C4-2B (cell line): Measurements from ENCODE around the gene SLC12A4.

Source experiments
- H3K27ac ChIP-seq: fragments of 450-650 bp; 2 replicates; pipeline ENCODE4 v1.5.1; 2017
- ZFX ChIP-seq: fragments of 450-650 bp; IDR thresholded peaks from 2 replicates; pipeline ENCODE4 v1.6.1; 2017
- TF ChIP-seq, protein P1 (sequence below): fragments of 450-650 bp; conservative IDR thresholded peaks from 2 replicates; pipeline ENCODE4 v1.5.1; 2017; ENCODE audit warnings: mild to moderate bottlenecking

The SLC12A4 gene

DNA sequence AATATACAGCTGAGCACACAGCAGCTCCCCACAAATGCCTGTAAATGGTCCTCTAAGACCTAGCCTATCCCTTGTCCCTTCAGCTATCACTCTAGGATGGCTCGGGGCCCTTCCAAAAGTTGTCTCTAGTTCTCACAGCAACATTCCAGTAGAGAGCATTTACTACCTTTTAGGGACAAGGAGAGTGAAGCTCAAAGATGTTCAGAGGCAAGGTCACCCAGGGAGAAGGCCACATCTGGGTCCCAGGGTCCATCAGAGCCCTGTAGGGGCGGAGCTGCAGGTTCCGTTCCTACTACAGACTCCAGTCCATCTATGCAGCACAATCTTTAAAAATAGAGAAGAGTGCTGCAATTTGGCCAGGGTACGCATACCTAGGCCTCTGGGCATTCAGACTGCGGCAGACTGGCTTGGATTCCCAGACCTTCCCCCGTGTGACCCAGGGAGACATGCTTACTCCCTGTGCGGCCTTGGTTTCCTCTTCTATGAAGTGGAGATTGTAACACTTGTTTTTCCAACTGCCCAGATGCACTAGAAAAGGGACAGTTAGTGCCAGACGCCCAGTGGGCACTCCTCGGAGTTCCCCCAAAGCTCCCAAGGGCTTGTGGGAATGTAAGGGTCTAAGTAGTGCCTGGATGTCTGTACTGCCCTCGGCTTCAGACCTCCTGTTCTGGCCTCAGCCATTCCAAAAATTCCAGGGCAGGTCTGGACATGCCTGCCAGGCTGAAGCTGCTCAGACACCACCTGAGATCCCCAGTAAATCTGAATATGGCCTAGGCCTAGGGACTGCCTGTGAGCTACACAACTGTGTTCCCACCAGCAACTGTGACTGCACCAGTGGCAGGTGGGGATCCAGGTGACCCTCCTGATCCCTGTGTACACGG is 2.5 kb downstream of the SLC12A4 start:
- H3K27ac ChIP-seq, result no peak overlapping the region; the same call in 1 of the 2 replicates
- TF ChIP-seq, protein P1, sequence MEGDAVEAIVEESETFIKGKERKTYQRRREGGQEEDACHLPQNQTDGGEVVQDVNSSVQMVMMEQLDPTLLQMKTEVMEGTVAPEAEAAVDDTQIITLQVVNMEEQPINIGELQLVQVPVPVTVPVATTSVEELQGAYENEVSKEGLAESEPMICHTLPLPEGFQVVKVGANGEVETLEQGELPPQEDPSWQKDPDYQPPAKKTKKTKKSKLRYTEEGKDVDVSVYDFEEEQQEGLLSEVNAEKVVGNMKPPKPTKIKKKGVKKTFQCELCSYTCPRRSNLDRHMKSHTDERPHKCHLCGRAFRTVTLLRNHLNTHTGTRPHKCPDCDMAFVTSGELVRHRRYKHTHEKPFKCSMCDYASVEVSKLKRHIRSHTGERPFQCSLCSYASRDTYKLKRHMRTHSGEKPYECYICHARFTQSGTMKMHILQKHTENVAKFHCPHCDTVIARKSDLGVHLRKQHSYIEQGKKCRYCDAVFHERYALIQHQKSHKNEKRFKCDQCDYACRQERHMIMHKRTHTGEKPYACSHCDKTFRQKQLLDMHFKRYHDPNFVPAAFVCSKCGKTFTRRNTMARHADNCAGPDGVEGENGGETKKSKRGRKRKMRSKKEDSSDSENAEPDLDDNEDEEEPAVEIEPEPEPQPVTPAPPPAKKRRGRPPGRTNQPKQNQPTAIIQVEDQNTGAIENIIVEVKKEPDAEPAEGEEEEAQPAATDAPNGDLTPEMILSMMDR, result no peak
- no peak for TF ChIP-seq ZFX

DNA sequence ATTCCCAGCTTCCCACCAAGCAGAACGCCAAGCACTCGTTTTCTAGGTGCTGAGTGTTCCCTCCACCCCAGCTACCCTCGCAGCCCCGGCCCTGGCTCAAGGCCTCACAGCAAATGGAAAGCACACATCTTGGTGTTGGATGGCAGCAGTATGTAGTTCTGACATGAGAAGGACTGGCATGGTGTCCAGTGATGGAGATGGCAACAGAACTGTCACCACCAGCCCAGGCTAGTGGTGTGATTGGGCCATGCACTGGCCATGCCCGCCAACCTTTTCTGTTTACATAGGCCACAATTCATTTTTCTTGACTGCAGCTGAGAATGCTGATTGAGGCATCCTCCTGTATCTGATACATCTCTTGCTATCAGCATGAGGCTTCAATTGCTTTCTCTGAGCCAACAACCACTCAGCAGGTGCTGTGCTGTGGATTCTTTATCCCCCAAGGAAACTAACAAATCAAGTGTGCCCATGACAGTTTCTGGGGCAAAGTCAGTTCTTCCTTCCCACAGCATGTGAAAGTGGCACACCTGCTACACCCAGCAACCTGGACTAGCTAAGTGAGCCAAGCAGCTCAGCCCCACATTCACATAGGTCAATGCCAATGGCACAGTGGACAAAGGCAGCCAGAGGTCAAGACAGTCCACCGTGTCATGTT is 3.8 kb downstream of the SLC12A4 start:
- no peak overlapping the region for H3K27ac ChIP-seq
- TF ChIP-seq, protein P1, result no peak
- TF ChIP-seq ZFX, result no peak

DNA sequence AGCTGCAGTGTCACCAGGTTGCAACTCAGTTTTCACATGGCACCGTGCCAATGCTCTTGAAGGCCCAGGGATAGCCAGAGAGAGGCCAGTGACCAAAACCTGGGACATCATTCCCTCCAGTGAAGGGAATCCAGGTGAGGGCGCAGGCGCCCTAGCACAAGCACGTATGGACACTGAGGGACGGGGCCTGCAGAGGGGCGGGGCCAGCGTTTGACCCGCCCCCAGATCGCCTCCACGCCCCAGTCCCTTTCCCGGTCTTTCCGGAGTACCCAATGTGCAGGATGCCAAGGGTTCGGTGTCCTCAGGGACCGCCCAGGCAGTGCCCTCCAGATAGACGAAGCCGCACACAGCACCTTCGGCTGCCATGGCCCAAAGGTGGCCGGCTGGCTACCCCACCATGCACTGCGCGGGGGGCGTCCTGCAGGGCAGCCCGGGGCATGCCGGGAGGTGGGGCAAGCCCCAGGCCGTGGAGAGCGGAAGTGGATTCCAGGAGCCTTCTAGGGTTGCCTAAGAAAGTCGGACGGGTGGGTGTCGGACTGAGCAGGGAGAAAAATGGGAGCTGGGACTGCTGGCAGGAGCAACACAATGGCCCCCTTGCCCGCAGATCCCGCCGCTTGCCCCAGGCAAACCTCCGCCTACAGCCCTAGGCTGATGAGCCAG is 4.6 kb downstream of the SLC12A4 start:
- H3K27ac ChIP-seq, result no peak overlapping the region
- TF ChIP-seq ZFX, result no peak
- TF ChIP-seq, protein P1, result no peak

DNA sequence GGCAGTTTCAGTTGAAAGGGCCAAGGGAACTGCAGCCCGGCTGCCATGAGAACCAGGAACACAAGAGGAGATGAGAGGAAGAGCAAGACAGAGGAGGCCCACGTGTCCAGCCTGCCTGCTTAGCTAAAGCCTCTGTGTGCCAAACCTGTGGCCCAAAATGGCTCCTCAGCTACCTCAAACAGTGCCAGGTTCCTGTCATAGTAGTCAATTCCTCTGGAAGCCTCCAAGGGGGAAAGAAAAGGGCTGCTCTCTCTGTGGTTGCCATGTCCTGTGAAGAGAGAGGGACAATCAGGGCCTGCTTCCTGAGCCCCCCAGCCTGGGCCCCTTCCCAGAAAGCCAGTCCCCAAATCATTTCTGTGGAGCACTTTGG is 5.2 kb downstream of the SLC12A4 start:
- no peak for TF ChIP-seq ZFX
- TF ChIP-seq, protein P1, result no peak
- H3K27ac ChIP-seq, result no peak overlapping the region

DNA sequence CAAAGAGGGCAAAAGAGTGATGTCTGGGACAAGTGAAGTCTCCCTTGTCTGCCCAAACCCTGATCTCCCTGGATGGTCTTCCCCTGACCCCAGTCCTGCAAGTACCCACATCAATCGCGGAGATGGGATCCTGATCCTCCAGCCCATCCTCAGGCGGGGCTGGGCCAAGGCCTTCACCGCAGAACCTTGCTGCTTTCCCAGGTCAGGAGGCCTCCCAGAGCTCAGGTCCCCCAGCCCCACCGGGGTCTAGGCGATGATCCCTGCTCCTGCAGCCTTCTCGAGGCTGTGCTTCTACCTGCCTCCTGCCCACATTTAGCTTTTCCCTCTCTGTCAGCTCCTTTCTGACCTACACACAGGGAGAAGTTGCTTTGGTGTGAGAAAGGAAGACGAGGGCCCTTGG is 6.3 kb downstream of the SLC12A4 start:
- no peak overlapping the region for H3K27ac ChIP-seq
- no peak for TF ChIP-seq ZFX
- TF ChIP-seq, protein P1, result no peak

DNA sequence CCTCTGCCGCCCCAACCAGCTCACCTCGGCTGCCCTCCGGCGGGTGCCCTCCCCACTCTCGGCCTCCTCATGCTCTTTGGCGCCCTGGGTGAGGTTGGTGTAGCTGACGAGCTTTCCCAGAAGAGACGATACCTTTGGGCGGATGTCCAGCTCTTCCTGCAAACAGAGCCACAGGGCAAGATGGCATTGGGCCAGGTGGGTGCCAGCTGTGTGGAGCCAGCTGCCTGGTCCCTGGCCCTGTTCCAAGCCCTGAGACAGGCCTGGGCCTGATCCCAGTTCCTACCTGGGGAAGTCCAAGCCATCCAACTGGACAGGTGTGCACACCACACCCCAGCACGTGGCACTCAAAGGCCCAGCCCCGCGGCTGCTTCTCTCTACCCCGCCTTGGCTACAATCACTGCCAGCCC is 6.9 kb downstream of the SLC12A4 start:
- no peak for TF ChIP-seq ZFX
- TF ChIP-seq, protein P1, result no peak
- no peak overlapping the region for H3K27ac ChIP-seq
